HG03439 (cell line): Measurements from ENCODE around the gene FGFR2.

Source experiments
- ATAC-seq: cut with Tn5 transposase; IDR thresholded peaks from one replicate; pipeline ENCODE4 v1.9.1; 2021; ENCODE audit warnings: mild to moderate bottlenecking, moderate library complexity; ENCODE audit not compliant: unreplicated experiment

FGFR2 gene

DNA sequence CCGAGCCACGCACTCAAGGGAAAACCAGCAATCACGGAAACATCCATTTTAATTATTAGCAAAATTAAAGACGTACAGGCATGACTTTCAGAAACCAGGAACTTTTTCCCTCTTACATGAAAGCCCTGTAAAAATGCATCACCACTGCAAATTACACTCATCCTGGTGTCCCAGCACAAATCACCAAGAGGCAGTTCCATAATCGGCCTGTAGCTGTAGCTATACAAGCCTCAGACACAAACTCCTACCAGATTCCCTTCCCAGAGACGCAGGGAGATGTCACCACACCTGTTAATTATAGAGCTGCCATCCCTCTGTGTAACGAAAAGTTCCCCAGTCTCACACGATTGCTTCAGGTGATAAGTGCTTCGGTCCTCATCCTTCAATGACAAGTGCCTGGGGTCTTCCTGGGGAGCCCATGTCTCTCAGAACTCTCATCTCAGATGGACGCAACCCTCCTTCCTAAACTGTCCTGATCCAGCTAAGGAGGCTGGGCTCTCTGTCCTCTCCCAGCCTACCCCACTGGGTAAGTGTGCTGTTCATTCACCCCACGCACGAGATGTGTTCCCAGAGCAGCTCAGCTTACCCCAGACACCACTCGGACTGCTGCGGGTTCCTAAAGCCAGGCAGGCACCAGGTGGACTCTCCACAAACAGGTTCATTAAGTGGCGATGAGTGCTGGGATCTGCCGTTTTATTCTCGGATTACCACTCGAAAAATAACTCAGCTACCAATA is 5.9 kb downstream of the FGFR2 start:
- ATAC-seq, result no peak

- ATAC-seq, result no peak
Observed at GRCh38 chr10:121591186-121591585, 7.1 kb downstream of the FGFR2 start.

DNA sequence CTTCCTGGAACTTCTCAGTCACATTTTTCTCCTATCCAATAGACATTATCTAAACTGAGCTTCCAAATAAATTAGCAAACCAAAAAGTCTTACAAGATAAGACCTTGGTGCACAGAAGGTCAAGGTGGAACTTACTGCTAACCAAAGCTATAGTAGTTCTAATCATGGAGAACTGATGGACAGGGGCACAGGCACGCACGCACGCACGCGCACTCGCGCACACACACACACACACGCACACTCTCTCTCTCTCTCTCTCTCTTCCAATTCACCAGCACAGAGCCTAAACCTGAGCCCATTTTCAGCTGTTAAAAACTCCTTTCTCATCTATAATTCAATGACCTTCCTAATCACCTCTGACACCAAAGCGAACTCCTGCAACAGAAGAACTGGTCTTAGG is 7.5 kb downstream of the FGFR2 start:
- no peak for ATAC-seq

DNA sequence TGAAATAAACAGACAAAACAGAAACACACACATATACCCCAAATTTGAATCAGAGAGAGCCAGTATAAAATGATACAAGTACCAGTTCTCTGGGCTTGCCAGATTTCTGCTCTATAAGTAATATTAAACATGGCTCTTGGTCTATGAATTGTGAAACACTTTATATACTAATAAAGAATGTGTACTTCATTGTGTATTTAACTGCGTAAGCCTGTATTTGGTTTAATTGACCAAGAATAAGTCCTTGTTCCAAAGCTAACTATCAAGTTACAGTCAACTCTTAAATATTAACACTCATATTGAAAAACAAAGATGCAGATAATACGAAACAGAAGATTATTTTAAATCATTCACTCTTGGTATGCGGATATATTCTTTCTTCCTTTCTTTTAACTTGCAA is 8.7 kb downstream of the FGFR2 start:
- no peak for ATAC-seq

GRCh38 chr10:121583857-121584256 is 14.4 kb downstream of the FGFR2 start:
- no peak for ATAC-seq

- no peak for ATAC-seq
Observed at GRCh38 chr10:121583258-121583657, 15.0 kb downstream of the FGFR2 start.

DNA sequence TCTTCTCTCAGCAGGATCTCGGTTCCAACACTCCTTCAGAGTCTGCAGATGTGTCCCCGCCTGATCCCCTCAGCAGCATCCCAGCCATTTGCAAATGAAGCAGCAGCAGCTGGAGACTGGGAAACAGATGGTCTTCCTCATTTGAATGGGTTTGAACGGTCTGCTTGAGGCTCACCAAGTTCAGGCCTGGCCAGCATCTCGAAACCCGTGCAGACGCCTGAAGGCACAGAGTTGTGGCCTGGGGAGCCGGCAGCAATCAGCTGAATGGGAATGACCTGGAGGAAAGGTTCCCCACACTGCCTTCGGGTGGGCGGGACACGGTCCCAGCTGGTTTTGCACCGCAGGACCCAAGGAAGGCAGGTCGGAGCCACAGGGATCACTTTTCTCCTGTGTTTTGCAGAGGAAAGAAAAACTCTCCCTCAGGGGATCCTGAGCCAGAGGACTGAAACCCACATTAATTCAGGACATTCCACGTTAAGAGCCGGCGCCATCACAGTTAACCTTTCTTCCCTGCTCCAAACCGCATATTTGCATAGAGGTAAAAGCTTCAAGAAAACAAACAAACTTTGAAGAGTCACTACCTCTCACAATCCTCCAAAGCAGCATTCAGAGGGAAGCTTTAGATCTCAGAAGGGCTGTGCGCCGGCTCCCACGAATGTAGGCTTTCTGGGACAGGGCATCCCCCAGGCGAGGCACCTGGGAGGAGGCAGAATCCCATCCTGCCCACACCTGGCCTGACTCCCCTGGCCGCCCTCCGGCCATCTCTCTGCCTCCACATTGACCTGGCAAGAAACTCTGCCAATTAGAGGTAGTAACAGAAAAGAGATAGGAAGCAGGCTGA is 17.7 kb downstream of the FGFR2 start:
- no peak for ATAC-seq

- ATAC-seq, result no peak
Observed at GRCh38 chr10:121579656-121580055, 18.6 kb downstream of the FGFR2 start.

DNA sequence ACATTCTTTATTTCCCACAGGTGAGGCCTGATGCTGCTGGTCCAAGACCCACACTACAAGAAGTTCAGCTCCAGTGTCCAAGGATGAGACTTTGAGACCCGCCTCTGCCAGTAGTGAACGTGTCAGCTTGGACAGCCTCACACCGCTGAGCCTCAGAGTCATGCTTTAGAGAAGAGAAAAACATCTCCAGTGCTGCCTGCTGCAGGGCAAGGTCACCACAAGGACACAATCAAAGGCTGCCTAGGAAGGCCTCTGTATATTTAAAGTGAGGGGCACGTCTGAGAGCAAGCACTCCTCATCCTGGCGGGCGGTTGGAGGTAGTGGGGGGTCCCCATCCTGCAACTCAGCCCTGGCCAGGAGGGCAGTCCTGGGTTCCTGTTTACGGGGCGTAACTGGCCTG is 19.3 kb downstream of the FGFR2 start:
- no peak for ATAC-seq

GRCh38 chr10:121578298-121578697 is 19.9 kb downstream of the FGFR2 start:
- ATAC-seq, result no peak

DNA sequence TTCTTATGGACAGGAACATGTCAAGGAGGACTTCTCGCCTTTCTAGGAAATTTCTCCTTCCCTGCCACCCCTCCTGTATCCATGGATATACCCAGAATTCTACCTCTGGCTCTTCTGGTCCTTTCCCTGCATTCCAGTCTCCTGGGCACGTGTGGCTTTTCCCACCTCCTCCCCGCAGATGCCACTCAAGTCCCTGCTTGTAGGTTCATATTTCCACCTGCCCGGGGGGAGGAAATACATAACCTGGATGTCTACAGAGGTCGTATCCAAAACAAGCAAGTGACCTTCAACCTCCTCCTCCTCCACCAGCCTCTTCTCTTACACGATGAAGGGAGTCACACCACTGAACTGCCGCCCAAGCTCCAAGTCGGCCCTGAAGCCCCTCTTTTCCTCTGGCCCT is 20.7 kb downstream of the FGFR2 start:
- no peak for ATAC-seq

DNA sequence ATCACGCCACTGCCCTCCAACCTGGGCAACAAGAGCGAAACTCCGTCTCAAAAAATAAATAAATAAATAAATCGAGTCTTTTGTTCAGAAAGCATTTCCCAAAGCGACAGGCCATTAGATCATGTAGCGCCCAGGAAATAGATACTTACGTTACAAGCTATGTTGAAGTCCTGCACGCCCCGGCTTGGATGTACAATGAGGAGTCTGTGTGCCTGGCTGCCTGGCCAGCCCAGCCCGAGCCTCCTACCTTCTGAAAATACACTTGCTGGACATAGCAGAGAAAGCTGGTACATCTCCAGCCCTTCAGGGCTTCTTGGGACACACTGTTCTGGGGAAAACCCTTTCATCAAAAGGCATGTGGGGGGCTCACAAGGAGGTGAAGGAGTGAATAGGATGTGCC is 22.1 kb downstream of the FGFR2 start:
- ATAC-seq, result no peak

- no peak for ATAC-seq
Observed at GRCh38 chr10:121574519-121575166, 23.6 kb downstream of the FGFR2 start.

DNA sequence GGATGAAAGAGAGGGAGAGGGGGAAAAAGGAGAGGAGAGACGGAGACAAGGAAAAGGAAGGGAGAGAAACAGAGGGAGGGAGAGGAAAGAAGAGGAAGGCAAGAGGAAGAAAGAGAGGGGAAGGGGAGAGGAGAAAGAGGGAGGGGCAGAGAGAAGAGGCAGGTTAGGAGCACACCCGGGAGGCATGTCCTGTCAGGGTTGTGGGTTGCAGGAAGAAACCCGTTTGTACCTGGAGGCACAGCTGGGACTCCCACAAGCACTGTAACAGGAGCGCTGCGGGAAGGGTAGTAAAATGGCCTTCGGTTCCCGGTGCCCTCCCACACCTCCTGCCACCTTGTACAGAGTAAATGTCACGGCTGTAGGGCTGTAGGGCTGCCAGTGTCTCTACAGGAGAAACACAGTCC is 24.7 kb downstream of the FGFR2 start:
- no peak for ATAC-seq

GRCh38 chr10:121572859-121573537 is 25.2 kb downstream of the FGFR2 start:
- no peak for ATAC-seq

- ATAC-seq, result no peak
Observed at GRCh38 chr10:121570315-121570714, 27.9 kb downstream of the FGFR2 start.

- no peak for ATAC-seq
Observed at GRCh38 chr10:121568275-121568674, 30.0 kb downstream of the FGFR2 start.

DNA sequence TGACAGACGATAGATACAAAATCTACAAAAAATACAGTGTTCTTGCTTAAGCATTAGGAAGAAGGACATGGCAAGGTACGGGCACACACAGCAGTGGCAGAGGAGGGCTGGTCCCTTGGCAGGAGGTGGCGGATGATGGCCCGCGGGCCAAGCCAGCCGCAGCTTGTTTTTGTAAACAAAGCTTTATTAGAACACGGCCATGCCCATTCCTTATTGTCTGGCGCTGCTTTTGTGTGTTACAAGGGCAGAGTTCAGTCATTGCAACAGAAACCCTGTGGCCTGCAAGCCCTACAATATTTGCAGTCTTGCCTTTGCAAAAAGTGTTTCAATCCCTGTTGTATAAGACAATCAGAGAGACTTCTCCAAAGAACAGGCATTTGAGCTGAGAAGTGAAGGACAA is 30.7 kb downstream of the FGFR2 start:
- no peak for ATAC-seq

DNA sequence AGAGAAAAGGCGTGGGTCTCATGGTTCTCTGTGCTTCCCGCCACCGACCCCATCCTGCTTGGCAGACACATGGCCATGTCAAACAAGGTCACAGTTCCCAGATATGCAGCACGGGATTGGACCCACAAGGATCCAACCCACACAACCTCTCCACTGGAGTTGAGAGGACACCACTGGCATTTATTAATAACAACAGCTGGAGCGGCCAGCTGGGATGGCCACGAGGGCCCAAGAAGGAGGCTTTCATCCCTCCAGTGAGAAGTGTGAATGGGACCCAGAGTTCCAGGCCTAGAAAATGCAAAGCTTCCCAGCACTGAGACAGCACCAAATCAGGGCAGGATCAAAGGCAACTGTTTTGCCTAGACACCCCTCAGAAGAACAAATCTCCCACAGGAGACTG is 31.5 kb downstream of the FGFR2 start:
- ATAC-seq, result no peak

DNA sequence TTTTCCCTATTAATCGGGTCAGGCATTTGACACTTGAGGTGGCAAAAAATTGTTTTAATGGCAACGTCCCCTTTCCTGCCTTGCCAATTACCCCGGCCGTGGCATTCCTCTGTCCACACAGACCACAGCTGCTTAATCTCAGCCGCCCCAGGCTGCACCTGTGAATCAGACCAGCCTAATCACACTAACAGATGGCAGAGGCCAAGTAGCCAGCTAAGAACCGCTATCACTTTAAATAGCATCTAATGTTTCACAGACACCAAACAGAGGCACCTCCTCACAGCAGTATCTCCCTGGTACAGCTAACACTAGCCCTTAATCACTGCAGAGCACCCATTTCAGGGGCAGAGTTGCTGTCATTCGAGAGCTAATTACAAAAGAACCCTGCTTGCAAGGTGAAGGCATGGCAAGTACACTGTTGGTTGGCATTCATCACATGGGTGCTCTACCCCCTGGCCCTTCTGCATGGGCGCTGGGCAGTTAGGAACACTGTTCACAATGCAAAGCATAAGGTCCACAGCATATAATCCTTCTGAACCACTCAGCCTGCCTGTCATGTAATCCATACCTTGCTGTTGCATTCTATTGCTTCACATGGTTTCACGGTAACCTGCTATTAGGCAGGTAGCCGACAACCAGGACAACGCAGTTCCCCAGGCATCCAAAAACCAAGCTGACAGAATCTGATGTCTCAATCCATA is 38.8 kb downstream of the FGFR2 start:
- ATAC-seq, result no peak

- ATAC-seq, result no peak
Observed at GRCh38 chr10:121558238-121558637, 40.0 kb downstream of the FGFR2 start.
